A549 (cell line): ENCODE results near the gene PCDHGB2.

Source experiments
- CEBPB ChIP-seq, 2 experiments: fragments of >200 bp in 1 of 2; sonication (Bioruptor Twin) in 1 of 2; formaldehyde crosslinking in 1 of 2; IDR thresholded peaks; 2 replicates each; pipeline ENCODE4 v1.6.1; 2012 to 2016
- CHD2 ChIP-seq: fragments of 150-350 bp; IDR thresholded peaks from 2 replicates; pipeline ENCODE4 v1.6.1; 2014; ENCODE audit warnings: low read length; ENCODE audit not compliant: partially characterized antibody
- CTCF ChIP-seq: fragments of >200 bp; sonication (Bioruptor Twin); formaldehyde crosslinking; IDR thresholded peaks from 3 replicates; pipeline ENCODE4 v1.5.1; 2016
- EHF ChIP-seq: fragments of 250-450 bp; sonication (Bioruptor Pico); IDR thresholded peaks from 2 replicates; pipeline ENCODE4 v1.5.0; 2020; ENCODE audit warnings: mild to moderate bottlenecking
- EP300 ChIP-seq, 2 experiments: fragments of >200 bp; sonication (Bioruptor Twin); formaldehyde crosslinking; IDR thresholded peaks; 2 replicates in 1 of 2; 3 replicates in 1 of 2; pipeline ENCODE4 v1.6.1; 2016 to 2017
- ESRRA ChIP-seq: fragments of 150-350 bp; IDR thresholded peaks from 2 replicates; pipeline ENCODE4 v1.6.1; 2014; ENCODE audit warnings: mild to moderate bottlenecking, low read length, borderline replicate concordance
- HDAC2 ChIP-seq: fragments of 200-600 bp; sonication (generic); IDR thresholded peaks from 2 replicates; pipeline ENCODE4 v1.6.1; 2016
- MAX ChIP-seq: IDR thresholded peaks from 2 replicates; pipeline ENCODE4 v1.6.1; 2012
- PBX3 ChIP-seq: IDR thresholded peaks from 2 replicates; pipeline ENCODE4 v1.6.1; 2012
- POLR2A ChIP-seq: IDR thresholded peaks from 2 replicates; pipeline ENCODE4 v1.6.1; 2012; ENCODE audit warnings: mild to moderate bottlenecking, low read length
- SREBF2 ChIP-seq: fragments of 450-650 bp; IDR thresholded peaks from 2 replicates; pipeline ENCODE4 v1.6.1; 2014; ENCODE audit warnings: mild to moderate bottlenecking, moderate library complexity
- TP53 ChIP-seq: fragments of 250-450 bp; sonication (Bioruptor Pico); IDR thresholded peaks from 2 replicates; pipeline ENCODE4 v1.5.0; 2021; ENCODE audit warnings: mild to moderate bottlenecking, moderate library complexity
- ZFP36 ChIP-seq: fragments of 450-650 bp; IDR thresholded peaks from 2 replicates; pipeline ENCODE4 v1.6.1; 2014; ENCODE audit warnings: borderline replicate concordance; ENCODE audit not compliant: partially characterized antibody
- ZSCAN20 ChIP-seq: fragments of 250-450 bp; sonication (Bioruptor Pico); IDR thresholded peaks from 2 replicates; pipeline ENCODE4 v1.8.0; 2022; ENCODE audit warnings: mild to moderate bottlenecking, moderate library complexity

- no peak for TF ChIP-seq CTCF
- TF ChIP-seq PBX3: no peak
- TF ChIP-seq MAX: no peak
- TF ChIP-seq EP300 (IDR thresholded peaks at IDR 0.05): no peak
- no peak for TF ChIP-seq HDAC2
- TF ChIP-seq ZSCAN20 (CRISPR knock-in tag): no peak
- TF ChIP-seq ESRRA: no peak
- TF ChIP-seq CHD2: no peak
- TF ChIP-seq ZFP36: no peak
- TF ChIP-seq CEBPB (IDR thresholded peaks at IDR 0.05): no peak
- TF ChIP-seq SREBF2: no peak
- no peak for TF ChIP-seq EHF (CRISPR knock-in tag)
- no peak for TF ChIP-seq TP53 (CRISPR knock-in tag)
- TF ChIP-seq POLR2A: no peak
These were observed 14.0 kb downstream of the PCDHGB2 start, which contains the start of gene PCDHGA6 for GRCh38 chr5:141373673-141374317.
